GM18909 (cell line): ENCODE data around the gene SCMH1.

Source experiments
- ATAC-seq: cut with Tn5 transposase; IDR thresholded peaks from one replicate; pipeline ENCODE4 v1.9.1; 2021; ENCODE audit warnings: mild to moderate bottlenecking; ENCODE audit not compliant: unreplicated experiment, poor library complexity

Gene SCMH1

DNA sequence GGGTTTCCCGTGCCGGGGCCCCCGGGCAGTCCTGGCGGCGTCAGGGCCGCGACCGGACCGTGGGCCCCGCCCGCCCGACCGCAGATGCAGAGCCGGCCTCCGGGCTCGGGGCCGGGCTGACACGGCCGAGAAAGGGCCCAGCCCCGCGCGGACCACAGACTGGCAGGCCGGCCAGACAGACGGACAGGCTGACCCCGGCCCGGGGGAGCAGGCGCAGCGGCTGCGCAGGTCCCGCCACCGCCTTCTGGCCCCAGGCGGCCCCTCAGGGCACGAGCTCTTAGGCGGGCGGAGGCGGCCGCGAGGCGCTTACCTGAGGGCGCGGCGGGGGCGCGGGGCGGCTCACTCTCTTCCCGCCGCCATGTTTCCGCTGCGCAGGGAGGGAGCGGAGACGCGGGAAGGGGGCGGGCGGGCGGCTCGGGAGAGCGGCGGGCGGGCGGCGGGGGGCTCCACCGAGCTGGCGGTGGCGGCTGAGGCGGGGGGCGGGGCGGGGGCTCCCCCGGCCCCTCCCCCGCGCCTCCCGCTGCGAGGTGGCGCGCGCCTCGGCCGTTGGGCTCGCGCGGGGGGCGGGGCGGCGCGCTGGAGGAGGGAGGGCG, at the start of gene SCMH1:
Gene SCMH1, minus strand, starts transcription at position 558 of the 593 bp plus-strand sequence. CDS start 56,173 bp downstream, outside the sequence.
- ATAC-seq: peak; percentile 44

GRCh38 chr1:41291195-41291594, 49.1 kb upstream of the SCMH1 start:
- ATAC-seq: no peak

DNA sequence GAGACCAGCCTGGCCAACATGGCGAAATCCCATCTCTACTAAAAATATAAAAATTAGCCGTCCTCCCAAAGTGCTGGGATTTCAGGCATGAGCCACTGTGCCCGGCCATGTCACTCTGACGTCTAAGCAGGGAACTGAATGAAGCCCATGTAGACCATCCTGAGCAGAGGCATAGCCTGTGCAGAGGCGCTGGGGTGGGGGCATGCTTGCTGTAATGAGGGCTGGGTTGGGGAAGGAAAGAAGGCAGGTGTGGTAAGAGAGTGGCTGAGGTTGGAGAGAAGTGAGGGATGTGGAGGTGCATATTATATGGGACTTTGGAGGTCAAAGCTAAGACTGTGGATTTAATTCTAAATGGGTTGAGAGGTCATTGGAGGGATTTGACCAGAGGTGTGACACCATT, 47.1 kb upstream of the SCMH1 start:
- ATAC-seq: no peak

DNA sequence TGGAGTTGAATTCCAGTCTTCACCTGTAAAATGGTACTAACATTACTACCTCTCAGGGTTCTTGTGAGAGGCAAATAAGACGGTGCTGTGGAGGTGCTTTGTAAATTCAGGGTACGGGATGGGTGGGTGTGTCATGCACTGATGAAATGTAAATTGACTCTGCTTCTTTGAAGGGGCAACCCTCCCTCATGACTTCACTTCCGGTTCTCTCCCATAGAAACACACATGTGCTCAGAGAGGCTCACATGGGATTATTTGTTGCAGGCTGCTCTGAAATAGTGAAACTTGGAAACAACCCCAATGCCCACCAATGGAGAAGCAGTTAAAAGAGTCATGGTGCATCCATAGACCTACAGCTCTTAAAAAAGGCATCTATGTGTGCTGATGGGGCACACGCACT, 44.9 kb upstream of the SCMH1 start:
- no peak for ATAC-seq

DNA sequence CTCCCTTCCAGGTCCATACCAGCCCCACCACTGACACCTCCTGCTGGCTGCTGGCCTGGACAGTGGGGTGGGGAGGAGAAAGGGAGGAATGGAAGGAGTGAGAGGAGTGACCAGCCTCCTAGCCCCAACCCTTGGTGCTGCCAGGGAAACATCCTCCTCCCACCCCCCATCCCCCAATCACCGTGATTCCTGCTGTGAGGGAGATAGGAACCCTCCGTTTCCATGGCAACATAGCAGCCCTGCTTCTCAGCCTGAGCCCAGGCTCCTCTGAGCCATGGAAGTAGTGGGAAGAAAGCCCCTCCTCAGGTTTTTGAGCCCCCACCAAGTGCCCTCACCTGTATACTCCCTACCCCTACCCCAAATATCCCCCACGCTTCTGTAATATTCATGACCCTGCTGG, 44.4 kb upstream of the SCMH1 start:
- ATAC-seq: no peak

DNA sequence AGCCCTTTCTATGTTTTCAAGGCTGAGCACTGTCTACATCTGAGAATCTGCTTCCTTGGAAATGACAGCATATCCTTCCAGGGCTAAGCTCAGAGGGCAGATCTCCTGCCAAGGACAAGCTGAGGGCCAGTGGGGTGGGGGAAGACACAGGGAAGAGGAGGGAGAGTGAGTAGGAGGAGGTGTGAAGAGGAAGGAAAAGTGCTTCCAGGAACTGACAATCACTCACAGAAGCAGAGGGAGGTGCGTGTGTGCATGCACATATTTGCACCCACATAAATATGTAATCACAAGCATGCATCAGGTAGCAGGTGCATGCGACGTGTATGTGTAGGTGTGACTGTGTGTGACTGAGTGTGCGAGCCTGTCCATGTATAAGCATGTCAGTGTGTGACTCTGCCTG, 43.7 kb upstream of the SCMH1 start:
- no peak for ATAC-seq

GRCh38 chr1:41284121-41284520, 42.0 kb upstream of the SCMH1 start:
- no peak for ATAC-seq

DNA sequence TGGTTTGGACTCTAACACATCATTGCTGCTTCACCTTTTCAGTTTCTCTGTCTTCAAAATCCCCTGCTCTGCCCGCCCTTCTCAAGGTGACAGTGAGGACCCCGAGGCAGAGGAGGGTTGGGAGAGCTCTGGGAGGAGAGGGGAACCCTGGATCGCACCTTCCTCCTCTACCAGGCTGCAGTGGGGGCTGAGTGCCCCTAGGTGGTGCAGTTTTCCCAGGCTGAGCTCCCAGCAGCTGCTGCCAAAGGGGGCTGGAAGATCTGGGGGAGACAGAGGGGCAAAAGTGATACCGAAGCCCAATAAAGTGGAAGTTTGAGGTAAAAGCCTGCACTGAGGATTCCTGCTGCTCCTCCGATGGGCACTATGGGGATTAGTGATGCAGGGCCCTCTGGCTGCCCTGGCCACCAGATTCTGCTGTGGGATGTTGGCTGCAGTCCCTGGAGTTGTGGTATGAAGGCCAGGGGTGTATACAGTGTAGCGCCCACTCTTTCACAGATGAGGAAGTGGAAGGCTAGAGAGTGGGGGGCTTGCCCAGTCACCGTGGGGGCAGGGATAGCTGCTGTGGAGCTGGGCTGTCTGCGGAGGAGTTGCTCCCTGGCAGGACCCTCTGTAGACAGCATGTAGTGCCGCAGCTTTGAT, 40.7 kb upstream of the SCMH1 start:
- no peak for ATAC-seq

DNA sequence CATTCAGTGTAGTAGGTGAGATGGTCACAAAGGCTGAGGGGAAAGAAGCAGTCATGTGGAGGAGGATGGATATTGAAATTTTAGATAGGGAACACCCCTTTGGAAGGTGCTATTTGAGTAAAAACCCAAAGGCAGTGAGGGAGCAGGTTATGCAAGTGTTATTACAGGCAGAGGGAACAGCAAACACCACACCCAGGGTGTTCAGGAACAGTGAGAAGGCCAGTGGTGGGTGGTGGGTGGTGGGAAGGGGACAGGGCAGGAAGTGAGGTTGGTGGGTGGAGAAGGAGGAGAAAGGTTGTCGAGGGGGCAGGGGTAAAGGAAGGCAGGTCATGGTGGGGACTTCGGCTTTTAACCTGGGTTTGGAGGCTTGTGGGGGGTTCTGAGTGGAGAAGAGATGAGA, 39.2 kb upstream of the SCMH1 start:
- ATAC-seq: no peak

- no peak for ATAC-seq
Observed at GRCh38 chr1:41280202-41281032, 38.3 kb upstream of the SCMH1 start.

DNA sequence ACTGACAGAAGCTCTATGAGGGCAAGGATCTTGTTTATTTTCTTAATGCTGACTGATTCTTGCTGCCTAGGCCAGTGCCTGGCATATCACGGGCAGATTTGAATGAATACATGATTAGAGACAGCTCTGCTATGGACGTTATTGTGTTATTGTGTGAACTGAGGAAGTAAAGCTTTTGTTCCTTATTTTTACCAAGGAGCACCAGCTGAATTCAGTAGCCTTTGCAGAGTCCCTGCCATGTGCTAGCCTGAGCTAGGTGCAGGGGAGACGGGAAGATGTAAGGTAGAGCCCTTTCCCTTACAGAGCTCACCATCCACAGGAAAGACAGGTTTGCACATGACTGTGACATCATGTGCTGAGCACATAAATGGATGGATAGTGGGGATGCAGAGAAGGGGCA, 36.0 kb upstream of the SCMH1 start:
- no peak for ATAC-seq

- no peak for ATAC-seq
Observed at GRCh38 chr1:41277371-41277975, 35.4 kb upstream of the SCMH1 start.

GRCh38 chr1:41275831-41276230, 33.7 kb upstream of the SCMH1 start:
- no peak for ATAC-seq

GRCh38 chr1:41274752-41275545, 32.8 kb upstream of the SCMH1 start:
- no peak for ATAC-seq

DNA sequence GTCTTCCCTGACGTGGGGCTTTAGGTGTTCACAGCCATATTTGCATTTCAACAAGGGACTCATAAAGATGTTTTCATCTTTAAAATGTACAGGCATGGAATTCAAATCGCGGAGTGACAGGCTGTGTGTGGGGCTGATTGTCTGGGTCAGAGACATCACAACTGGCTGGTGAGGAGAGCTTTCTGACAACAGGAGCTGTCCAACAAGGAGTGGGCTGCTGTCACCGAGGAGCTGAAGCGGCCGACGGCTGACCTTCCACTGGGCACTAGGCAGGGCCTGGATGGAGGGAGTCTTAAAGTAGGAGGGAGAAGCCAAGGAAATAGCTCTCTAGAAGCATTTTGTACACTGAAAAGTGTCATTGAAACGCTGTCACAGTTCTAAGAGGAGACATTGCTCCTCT, 30.5 kb upstream of the SCMH1 start:
- ATAC-seq: no peak

- ATAC-seq: no peak
Observed at GRCh38 chr1:41268154-41268770, 26.2 kb upstream of the SCMH1 start.

- no peak for ATAC-seq
Observed at GRCh38 chr1:41261926-41262618, 20.0 kb upstream of the SCMH1 start.

DNA sequence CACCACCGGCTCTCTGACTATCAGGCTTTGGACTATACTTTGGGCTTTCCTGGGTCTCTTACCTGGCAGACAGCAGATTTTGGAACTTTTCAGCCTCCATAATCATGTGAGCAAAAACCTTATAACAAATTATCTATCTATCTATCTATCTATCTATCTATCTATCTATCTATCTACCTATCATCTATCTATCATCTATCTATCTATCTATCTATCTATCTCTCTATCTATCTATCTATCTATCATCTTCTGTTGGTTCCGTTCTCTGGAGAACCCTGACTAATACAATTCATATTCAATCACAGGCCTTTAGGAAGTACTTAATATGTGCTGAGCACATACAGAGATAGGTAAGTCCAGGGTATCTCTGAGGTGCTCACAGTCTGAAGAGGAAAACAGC, 18.7 kb upstream of the SCMH1 start:
- ATAC-seq: no peak

DNA sequence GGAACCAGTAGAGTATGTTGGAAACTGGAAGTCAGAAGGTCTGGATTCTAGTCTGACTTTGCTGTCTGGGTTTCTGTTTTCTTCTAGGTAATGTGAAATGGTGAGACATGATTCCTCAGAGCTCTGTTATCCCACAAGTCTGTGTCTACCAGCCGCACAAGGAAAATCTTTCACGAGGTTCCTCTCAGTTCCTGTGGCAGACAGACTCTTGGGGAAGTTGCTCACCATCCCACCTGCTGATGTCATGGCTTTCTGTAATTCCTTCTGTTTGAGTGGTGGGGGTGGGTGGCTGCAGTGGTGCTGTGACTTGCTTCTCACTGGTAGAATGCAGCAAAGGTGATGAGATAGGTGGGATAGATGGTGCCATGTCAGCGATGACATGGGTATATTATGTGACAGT, 17.1 kb upstream of the SCMH1 start:
- ATAC-seq: no peak
